Spleen (tissue), 11 donors: ENCODE data around the gene DHRS2. TPM values are rescaled to one million over a fixed set of nuclear protein-coding genes. Genes with fewer than 3 reads are reported as not detected.

Experiments used
- DNase-seq: peaks from one replicate; pipeline ENCODE4 v3.0.0-alpha.2; 2020
- H3K27ac ChIP-seq, 8 donors: fragments of 200-600 bp; sonication (generic) in 7 of 8; 1 replicate in 4 of 8; 2 replicates in 4 of 8; pipeline versions ENCODE4 v1.5.0 to v1.8.0; 2016 to 2021; ENCODE audit warnings: inconsistent platforms in 4 of 8, mild to moderate bottlenecking in 4 of 8, moderate library complexity in 1 of 8
- H3K27me3 ChIP-seq, 7 donors: fragments of 200-600 bp; sonication (generic) in 6 of 7; replicated peaks in 1 of 7; 1 replicate in 4 of 7; 2 replicates in 3 of 7; pipeline versions ENCODE4 v1.5.0 to v1.8.0; 2016 to 2021; ENCODE audit warnings: inconsistent platforms in 3 of 7, mild to moderate bottlenecking in 1 of 7
- H3K36me3 ChIP-seq, 6 donors: fragments of 200-600 bp; sonication (generic) in 5 of 6; 1 replicate in 4 of 6; 2 replicates in 2 of 6; pipeline versions ENCODE4 v1.5.0 to v1.8.0; 2016 to 2021; ENCODE audit warnings: inconsistent platforms in 2 of 6
- H3K4me1 ChIP-seq, 6 donors: fragments of 200-600 bp; sonication (generic) in 5 of 6; 1 replicate in 3 of 6; 2 replicates in 3 of 6; pipeline versions ENCODE4 v1.5.0 to v1.8.0; 2016 to 2021; ENCODE audit warnings: inconsistent platforms in 3 of 6
- H3K4me3 ChIP-seq, 8 donors: fragments of 200-600 bp; sonication (generic) in 7 of 8; 1 replicate in 4 of 8; 2 replicates in 4 of 8; pipeline versions ENCODE4 v1.5.0 to v1.8.0; 2016 to 2021; ENCODE audit warnings: inconsistent platforms in 4 of 8, mild to moderate bottlenecking in 4 of 8, moderate library complexity in 2 of 8
- H3K9me3 ChIP-seq, 8 donors: fragments of 200-600 bp; sonication (generic) in 7 of 8; 1 replicate in 4 of 8; 2 replicates in 4 of 8; pipeline versions ENCODE4 v1.5.0 to v1.8.0; 2016 to 2021; ENCODE audit warnings: inconsistent platforms in 4 of 8
- POLR2A ChIP-seq, 3 donors: fragments of 450-650 bp; IDR thresholded peaks; one replicate each; pipeline ENCODE4 v1.5.1; 2017; ENCODE audit warnings: antibody characterized with exemption in 3 of 3, mild to moderate bottlenecking in 1 of 3
- POLR2AphosphoS5 ChIP-seq, 3 donors: sonication (generic); formaldehyde crosslinking; IDR thresholded peaks; one replicate each; pipeline ENCODE4 v1.5.1; 2017; ENCODE audit warnings: antibody characterized with exemption in 3 of 3
- WGBS, 5 donors: extraction: QIAGEN DNeasy Blood & Tissue Kit in 3 of 5; methylation state at CpG; one replicate each; pipeline versions ENCODE4 v1.1.5 to v1.1.7; 2013 to 2018; 5-methylcytosine and 5-hydroxymethylcytosine counted together
- intact Hi-C: fragments of 100-400 bp; cut with DNase I; formaldehyde crosslinking; loops from one replicate; pipeline ENCODE4 v1.15.0; 2023; ENCODE audit warnings: low total_unique reads
- polyA plus RNA-seq, 3 donors: library from polyadenylated mRNA; stranded (reverse); fragments of 200-250 nt; gene quantifications; one replicate each; pipeline ENCODE4 v1.2.1, GENCODE V29; 2013
- total RNA-seq, 7 donors: library from RNA; depleted of rRNA in 3 of 7; stranded (reverse); fragments of >200 nt in 3 of 7; fragmentation: NEBNext Ultra II Directional in 4 of 7; extraction: Animal tissue kit (Norgen Biotek cat#: 25700) in 4 of 7; gene quantifications; one replicate each; pipeline versions ENCODE4 v1.1.0 to v1.2.1, GENCODE V29; 2016 to 2021
- TF ChIP-seq, protein P1 (sequence below), 11 experiments: fragments of 200-600 bp in 7 of 11; fragments of 450-650 bp in 4 of 11; sonication (generic) in 4 of 11; IDR thresholded peaks in 8 of 11; conservative IDR thresholded peaks in 3 of 11; 1 replicate in 7 of 11; 2 replicates in 4 of 11; pipeline versions ENCODE4 v1.4.0 to v1.8.0; 2016 to 2021; ENCODE audit warnings: antibody characterized with exemption in 11 of 11, inconsistent platforms in 4 of 11, mild to moderate bottlenecking in 1 of 11
- donor health status: healthy with polysubstance abuse.
- donor health status: DM: no; HTN: no; CAD: no; lungs with moderate emphysema.
- donor health status: DM: no; HTN: no; CAD: no.
- donor health status: Bipolar disorder and iron deficiency.
- donor health status: healthy.
- donor health status: DM: no; HTN: no; CAD: no.
- donor health status: DM: yes; HTN: yes; CAD: no.

The DHRS2 gene
- total and polyA plus RNA-seq, 10 donors, result 3.3 to 30.6 (median 14.1) TPM

DNA sequence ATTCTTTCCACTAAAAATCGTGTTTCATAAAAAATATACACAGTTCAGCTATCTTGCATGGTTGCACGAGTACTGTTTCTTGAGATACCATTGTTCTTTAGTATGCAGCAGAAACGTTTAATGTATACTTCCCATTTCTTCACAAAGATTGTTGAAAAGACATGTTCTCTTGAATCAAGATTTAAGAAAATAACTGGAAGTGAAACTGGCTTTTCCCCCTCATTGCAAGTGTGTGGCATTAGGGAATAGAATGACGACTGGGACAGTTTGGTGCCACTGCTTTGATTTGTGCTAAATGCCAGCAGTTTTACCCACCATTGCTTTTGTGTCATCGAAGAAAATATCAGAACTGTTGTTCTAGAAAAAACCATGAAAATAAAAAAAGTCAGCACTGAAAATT is 20.3 kb upstream of the DHRS2 start:
- Histone ChIP-seq H3K4me1 (peaks cover 0 to 3% (median under 1%) of the 10 kb centered on the region in 6 donors), H3K9me3 (no peaks in the 10 kb centered on the region), H3K27ac (no peak overlapping the region), H3K36me3 (no peaks in the 10 kb centered on the region), H3K4me3 (no peak overlapping the region), H3K27me3 (no peaks in the 10 kb centered on the region)
- TF ChIP-seq POLR2AphosphoS5 (IDR thresholded peaks at IDR 0.05), result no peak
- TF ChIP-seq POLR2A (IDR thresholded peaks at IDR 0.05), result no peak
- TF ChIP-seq, protein P1, sequence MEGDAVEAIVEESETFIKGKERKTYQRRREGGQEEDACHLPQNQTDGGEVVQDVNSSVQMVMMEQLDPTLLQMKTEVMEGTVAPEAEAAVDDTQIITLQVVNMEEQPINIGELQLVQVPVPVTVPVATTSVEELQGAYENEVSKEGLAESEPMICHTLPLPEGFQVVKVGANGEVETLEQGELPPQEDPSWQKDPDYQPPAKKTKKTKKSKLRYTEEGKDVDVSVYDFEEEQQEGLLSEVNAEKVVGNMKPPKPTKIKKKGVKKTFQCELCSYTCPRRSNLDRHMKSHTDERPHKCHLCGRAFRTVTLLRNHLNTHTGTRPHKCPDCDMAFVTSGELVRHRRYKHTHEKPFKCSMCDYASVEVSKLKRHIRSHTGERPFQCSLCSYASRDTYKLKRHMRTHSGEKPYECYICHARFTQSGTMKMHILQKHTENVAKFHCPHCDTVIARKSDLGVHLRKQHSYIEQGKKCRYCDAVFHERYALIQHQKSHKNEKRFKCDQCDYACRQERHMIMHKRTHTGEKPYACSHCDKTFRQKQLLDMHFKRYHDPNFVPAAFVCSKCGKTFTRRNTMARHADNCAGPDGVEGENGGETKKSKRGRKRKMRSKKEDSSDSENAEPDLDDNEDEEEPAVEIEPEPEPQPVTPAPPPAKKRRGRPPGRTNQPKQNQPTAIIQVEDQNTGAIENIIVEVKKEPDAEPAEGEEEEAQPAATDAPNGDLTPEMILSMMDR (IDR thresholded peaks at IDR 0.05 in 8 of 11, conservative IDR thresholded peaks at IDR 0.05 in 3 of 11), result no peak
- WGBS, 5 donors, result 39 to 57% (median 50%) methylated on average over 5 of the region's 5 CpGs
- intact Hi-C loops, result no loop called here
- DNase-seq, result no peak

- Histone ChIP-seq H3K36me3 (no peaks in the 10 kb centered on the region), H3K9me3 (no peaks in the 10 kb centered on the region), H3K4me3 (no peak overlapping the region), H3K27me3 (no peaks in the 10 kb centered on the region), H3K4me1 (no peaks in the 10 kb centered on the region), H3K27ac (no peak overlapping the region)
- intact Hi-C loops, result no loop called here
- no peak for TF ChIP-seq POLR2AphosphoS5 (IDR thresholded peaks at IDR 0.05)
- TF ChIP-seq, protein P1 (IDR thresholded peaks at IDR 0.05 in 8 of 11, conservative IDR thresholded peaks at IDR 0.05 in 3 of 11), result no peak
- no peak for TF ChIP-seq POLR2A (IDR thresholded peaks at IDR 0.05)
- no peak for DNase-seq
- 84 to 98% (median 97%) methylated on average over 1 of the region's 1 CpG for WGBS, 5 donors
Measured at GRCh38 chr14:23617539-23617938, 18.6 kb upstream of the DHRS2 start.

DNA sequence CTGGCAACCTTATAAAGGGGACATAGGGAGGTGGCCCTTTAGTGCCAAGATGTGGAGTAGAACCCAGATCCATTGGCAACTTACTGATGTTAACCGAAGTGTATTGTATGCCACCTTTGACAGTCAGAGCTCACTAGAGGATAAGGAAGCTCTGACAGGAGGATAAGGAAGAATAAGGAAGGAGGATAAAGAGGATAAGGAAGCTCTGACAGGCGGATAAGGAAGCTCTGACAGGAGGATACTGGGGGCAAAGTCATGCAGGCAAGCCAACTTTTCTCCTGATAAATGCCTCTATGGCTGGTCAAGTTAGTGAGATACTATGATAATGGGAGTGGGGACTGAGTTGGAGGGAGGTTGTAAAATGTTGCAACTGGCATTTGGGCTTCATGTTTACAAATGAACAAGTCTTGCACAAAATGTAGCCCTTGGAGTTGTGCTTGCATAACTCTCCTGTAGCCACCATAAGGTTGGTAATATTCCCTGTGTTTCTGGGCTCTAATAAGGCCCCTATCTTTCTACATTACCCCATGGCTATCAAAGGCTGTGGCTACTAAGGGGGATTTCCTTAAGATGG is 17.7 kb upstream of the DHRS2 start:
- intact Hi-C loops, result no loop called here
- DNase-seq, result no peak
- peaks cover 0 to 4% (median 0%) of the 10 kb centered on the region in 8 donors for H3K9me3 ChIP-seq
- H3K4me3 ChIP-seq, result no peak overlapping the region
- WGBS, 5 donors, result 67 to 77% (median 74%) methylated on average over 2 of the region's 2 CpGs
- H3K27me3 ChIP-seq, result no peaks in the 10 kb centered on the region
- TF ChIP-seq, protein P1 (IDR thresholded peaks at IDR 0.05 in 8 of 11, conservative IDR thresholded peaks at IDR 0.05 in 3 of 11), result no peak
- TF ChIP-seq POLR2AphosphoS5 (IDR thresholded peaks at IDR 0.05) (no peak), POLR2A (IDR thresholded peaks at IDR 0.05) (no peak)
- H3K27ac ChIP-seq, result no peak overlapping the region
- no peaks in the 10 kb centered on the region for H3K36me3 ChIP-seq
- no peaks in the 10 kb centered on the region for H3K4me1 ChIP-seq

DNA sequence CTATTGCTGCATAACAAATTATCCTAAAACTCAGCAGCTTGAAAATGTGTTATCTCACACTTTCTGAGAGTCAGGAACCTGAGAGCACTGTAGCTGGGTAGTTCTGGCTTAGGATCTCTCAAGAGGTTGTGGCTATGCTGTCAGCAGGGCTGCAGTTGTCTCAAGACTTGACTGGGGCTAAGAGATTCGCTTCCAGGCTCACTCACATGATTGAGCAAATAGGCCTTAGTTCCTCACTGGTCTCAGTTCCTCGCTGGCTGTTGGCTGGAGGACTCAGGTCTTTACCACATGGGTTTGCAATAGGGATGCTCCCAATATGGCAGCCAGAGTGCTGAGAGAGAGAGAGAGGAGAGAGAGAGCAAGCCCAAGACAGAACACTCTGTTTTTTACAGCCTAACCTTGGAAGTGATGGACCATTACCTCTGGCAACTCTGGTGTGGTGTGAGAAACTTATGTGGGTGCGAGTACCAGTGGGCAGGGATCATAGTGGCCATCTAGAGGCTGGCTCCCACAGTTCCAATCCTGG is 15.9 kb upstream of the DHRS2 start:
- Histone ChIP-seq H3K27ac (no peak overlapping the region), H3K4me1 (no peaks in the 10 kb centered on the region), H3K4me3 (no peak overlapping the region), H3K36me3 (no peaks in the 10 kb centered on the region), H3K27me3 (no peaks in the 10 kb centered on the region), H3K9me3 (peaks cover 0 to 21% (median 14%) of the 10 kb centered on the region in 8 donors)
- TF ChIP-seq POLR2A (IDR thresholded peaks at IDR 0.05), result no peak
- TF ChIP-seq POLR2AphosphoS5 (IDR thresholded peaks at IDR 0.05), result no peak
- TF ChIP-seq, protein P1 (IDR thresholded peaks at IDR 0.05 in 8 of 11, conservative IDR thresholded peaks at IDR 0.05 in 3 of 11), result no peak
- 76 to 84% (median 78%) methylated on average over 3 of the region's 3 CpGs for WGBS, 5 donors
- no peak for DNase-seq
- intact Hi-C loops, result no loop called here
